DND-41 (cell line): ENCODE measurements around the gene INSM2.

Source experiments
- ATAC-seq: fragments of 200-7000 bp; cut with Tn5 transposase; 3 replicates; pipeline ENCODE4 v1.9.1; 2021; ENCODE audit warnings: low read depth; ENCODE audit not compliant: insufficient read depth
- DNase-seq: peaks from one replicate; pipeline ENCODE4 v3.0.0-alpha.2; 2020
- H2AFZ ChIP-seq: 2 replicates; pipeline ENCODE4 v1.6.0; 2012; ENCODE audit warnings: low read depth, low read length
- H3K27ac ChIP-seq: 2 replicates; pipeline ENCODE4 v1.5.1; 2012; ENCODE audit warnings: low read length, inconsistent platforms
- H3K27me3 ChIP-seq: fragments of 200-600 bp; sonication (generic); 2 replicates; pipeline ENCODE4 v1.6.0; 2012; ENCODE audit warnings: low read length, mild to moderate bottlenecking, inconsistent platforms; ENCODE audit not compliant: insufficient read depth, poor library complexity
- H3K36me3 ChIP-seq: 2 replicates; pipeline ENCODE4 v1.5.1; 2012; ENCODE audit warnings: low read length, inconsistent platforms; ENCODE audit not compliant: insufficient read depth
- H3K4me1 ChIP-seq: 2 replicates; pipeline ENCODE4 v1.5.1; 2012; ENCODE audit warnings: mild to moderate bottlenecking, low read length; ENCODE audit not compliant: insufficient read depth
- H3K4me2 ChIP-seq: 2 replicates; pipeline ENCODE4 v1.6.0; 2012; ENCODE audit warnings: mild to moderate bottlenecking, moderate library complexity, low read length, inconsistent platforms; ENCODE audit not compliant: insufficient read depth
- H3K4me3 ChIP-seq, 2 experiments: fragments of 200-600 bp in 1 of 2; shearing (Covaris generic) in 1 of 2; 2 replicates each; pipeline ENCODE4 v1.5.1; 2012 to 2016; ENCODE audit warnings: inconsistent platforms in 2 of 2, low read length in 2 of 2, mild to moderate bottlenecking in 2 of 2, low read depth in 1 of 2, moderate library complexity in 1 of 2
- H3K79me2 ChIP-seq: 2 replicates; pipeline ENCODE4 v1.6.0; 2012; ENCODE audit warnings: low read length, inconsistent platforms; ENCODE audit not compliant: insufficient read depth
- H3K9ac ChIP-seq: 2 replicates; pipeline ENCODE4 v1.6.0; 2012; ENCODE audit warnings: low read depth, mild to moderate bottlenecking, inconsistent platforms, low read length, moderate library complexity
- H3K9me3 ChIP-seq: 2 replicates; pipeline ENCODE4 v1.5.1; 2012; ENCODE audit warnings: low read length, moderate library complexity, mild to moderate bottlenecking, inconsistent platforms; ENCODE audit not compliant: insufficient read depth, severe bottlenecking
- H4K20me1 ChIP-seq: 2 replicates; pipeline ENCODE4 v1.6.0; 2012; ENCODE audit warnings: low read length; ENCODE audit not compliant: insufficient read depth
- EZH2 ChIP-seq: IDR thresholded peaks from 3 replicates; pipeline ENCODE4 v1.6.1; 2012; ENCODE audit warnings: borderline replicate concordance, low read depth, mild to moderate bottlenecking, moderate library complexity, low read length, inconsistent platforms; ENCODE audit not compliant: severe bottlenecking
- TF ChIP-seq, protein P1 (sequence below): IDR thresholded peaks from 2 replicates; pipeline ENCODE4 v1.5.1; 2012; ENCODE audit warnings: borderline replicate concordance, low read length, moderate library complexity, mild to moderate bottlenecking; ENCODE audit not compliant: poor library complexity, severe bottlenecking; ENCODE audit errors: extremely low read depth

The INSM2 gene

DNA sequence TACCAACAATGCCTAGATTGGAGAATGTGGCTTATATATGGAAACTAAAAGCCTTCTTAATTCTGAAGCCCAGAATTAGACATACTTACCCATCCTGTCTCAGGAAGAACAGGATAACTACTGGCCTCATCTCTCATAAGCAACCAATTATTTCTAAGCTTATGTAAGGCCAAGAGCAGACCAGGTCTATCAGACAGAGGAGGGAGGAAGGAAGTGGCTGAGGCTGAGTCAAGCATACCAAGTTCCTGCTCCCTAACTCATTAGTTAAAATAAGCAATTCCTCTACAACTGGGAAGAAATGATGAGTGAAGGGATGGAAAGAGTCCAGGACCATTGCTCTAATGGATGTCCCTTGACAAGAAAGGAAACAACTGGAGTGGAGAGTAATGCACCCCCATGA, 27.0 kb upstream of the INSM2 start:
- Histone ChIP-seq H3K4me2 (no peak overlapping the region), H3K4me3 (no peak overlapping the region), H3K27ac (no peak overlapping the region), H3K9ac (no peak overlapping the region), H3K4me1 (no peaks in the 10 kb centered on the region), H3K79me2 (no peaks in the 10 kb centered on the region), H2AFZ (no peak overlapping the region), H3K27me3 (peaks cover 2% of the 10 kb centered on the region), H4K20me1 (no peaks in the 10 kb centered on the region), H3K36me3 (no peaks in the 10 kb centered on the region), H3K9me3 (no peaks in the 10 kb centered on the region)
- DNase-seq = no peak
- no peak for ATAC-seq
- no peak for TF ChIP-seq EZH2
- TF ChIP-seq, protein P1, sequence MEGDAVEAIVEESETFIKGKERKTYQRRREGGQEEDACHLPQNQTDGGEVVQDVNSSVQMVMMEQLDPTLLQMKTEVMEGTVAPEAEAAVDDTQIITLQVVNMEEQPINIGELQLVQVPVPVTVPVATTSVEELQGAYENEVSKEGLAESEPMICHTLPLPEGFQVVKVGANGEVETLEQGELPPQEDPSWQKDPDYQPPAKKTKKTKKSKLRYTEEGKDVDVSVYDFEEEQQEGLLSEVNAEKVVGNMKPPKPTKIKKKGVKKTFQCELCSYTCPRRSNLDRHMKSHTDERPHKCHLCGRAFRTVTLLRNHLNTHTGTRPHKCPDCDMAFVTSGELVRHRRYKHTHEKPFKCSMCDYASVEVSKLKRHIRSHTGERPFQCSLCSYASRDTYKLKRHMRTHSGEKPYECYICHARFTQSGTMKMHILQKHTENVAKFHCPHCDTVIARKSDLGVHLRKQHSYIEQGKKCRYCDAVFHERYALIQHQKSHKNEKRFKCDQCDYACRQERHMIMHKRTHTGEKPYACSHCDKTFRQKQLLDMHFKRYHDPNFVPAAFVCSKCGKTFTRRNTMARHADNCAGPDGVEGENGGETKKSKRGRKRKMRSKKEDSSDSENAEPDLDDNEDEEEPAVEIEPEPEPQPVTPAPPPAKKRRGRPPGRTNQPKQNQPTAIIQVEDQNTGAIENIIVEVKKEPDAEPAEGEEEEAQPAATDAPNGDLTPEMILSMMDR = no peak

DNA sequence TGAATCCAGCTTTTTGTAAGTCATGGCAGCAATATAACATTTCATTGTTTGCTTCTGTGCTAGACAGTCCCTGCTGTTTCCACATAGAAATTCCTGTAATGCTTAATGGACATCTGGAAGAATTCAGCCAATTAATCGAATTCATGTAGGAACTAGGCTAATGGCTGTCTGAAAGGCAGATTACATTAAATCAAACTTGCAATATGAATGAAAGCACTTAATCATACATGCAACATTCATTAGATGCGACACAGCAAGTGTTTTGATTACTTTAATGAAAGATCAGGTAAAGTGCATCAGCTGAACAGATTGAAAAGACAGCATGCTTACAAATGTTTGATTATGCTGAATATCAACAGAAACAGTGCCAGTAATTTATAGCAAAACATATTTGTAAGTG, 24.1 kb upstream of the INSM2 start:
- Histone ChIP-seq H3K36me3 (no peaks in the 10 kb centered on the region), H3K27me3 (no peaks in the 10 kb centered on the region), H3K4me2 (no peak overlapping the region), H3K9me3 (no peaks in the 10 kb centered on the region), H3K4me1 (no peaks in the 10 kb centered on the region), H3K27ac (no peak overlapping the region), H3K9ac (no peak overlapping the region), H3K79me2 (no peaks in the 10 kb centered on the region), H3K4me3 (no peak overlapping the region), H2AFZ (no peak overlapping the region), H4K20me1 (no peaks in the 10 kb centered on the region)
- ATAC-seq = no peak
- TF ChIP-seq, protein P1 = no peak
- no peak for TF ChIP-seq EZH2
- DNase-seq = no peak

DNA sequence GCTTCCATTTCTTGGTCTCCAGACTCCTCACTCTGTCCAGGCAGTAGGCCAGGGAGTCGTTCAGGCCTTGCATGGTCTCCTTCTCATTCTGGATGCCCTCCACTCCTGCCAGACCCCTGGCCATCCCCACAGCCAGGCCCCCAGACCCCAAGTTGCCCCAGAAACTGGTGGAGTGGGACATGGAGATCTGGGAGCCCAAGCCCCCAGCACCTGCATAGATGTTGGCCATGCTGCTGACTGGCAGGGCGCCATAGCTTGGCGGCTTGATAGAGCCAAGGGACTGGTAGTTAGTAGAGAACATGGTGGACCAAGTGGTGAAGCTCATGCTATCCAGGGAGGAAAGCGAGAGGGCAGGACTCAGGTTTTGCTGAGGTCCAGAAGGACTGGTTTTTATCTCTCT, 21.2 kb upstream of the INSM2 start:
- Histone ChIP-seq H3K9me3 (no peaks in the 10 kb centered on the region), H4K20me1 (no peaks in the 10 kb centered on the region), H3K9ac (no peak overlapping the region), H3K27ac (no peak overlapping the region), H3K27me3 (no peaks in the 10 kb centered on the region), H3K4me2 (no peak overlapping the region), H2AFZ (no peak overlapping the region), H3K79me2 (no peaks in the 10 kb centered on the region), H3K36me3 (no peaks in the 10 kb centered on the region), H3K4me1 (no peaks in the 10 kb centered on the region), H3K4me3 (no peak overlapping the region)
- no peak for ATAC-seq
- DNase-seq = no peak
- TF ChIP-seq, protein P1 = no peak
- TF ChIP-seq EZH2 = no peak

DNA sequence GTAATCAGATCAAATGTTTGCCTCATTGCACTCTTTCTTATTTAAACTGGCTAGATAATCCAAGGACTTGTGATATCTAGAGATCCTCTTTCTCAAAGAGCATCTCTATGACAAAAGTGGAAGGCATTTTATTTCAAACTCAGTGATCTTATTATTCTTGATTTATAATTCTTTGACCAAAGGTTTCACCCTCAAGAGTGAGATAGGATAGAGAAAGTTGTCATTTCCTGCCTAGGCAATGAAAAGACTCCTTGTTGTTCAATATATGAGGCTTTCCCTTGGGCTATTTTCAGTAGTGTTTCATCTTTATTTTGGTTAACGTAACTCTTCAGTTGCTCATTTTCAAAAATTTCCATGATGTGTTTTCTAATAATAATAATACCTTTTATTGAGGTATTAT, 18.0 kb upstream of the INSM2 start:
- H3K4me3 ChIP-seq = no peak overlapping the region
- H2AFZ ChIP-seq = no peak overlapping the region
- no peak overlapping the region for H3K4me2 ChIP-seq
- TF ChIP-seq, protein P1 = no peak
- TF ChIP-seq EZH2 = no peak
- H3K27ac ChIP-seq = no peak overlapping the region
- H3K36me3 ChIP-seq = no peaks in the 10 kb centered on the region
- no peaks in the 10 kb centered on the region for H4K20me1 ChIP-seq
- H3K9me3 ChIP-seq = no peaks in the 10 kb centered on the region
- no peaks in the 10 kb centered on the region for H3K79me2 ChIP-seq
- no peaks in the 10 kb centered on the region for H3K4me1 ChIP-seq
- no peak for DNase-seq
- H3K27me3 ChIP-seq = no peaks in the 10 kb centered on the region
- H3K9ac ChIP-seq = no peak overlapping the region
- no peak for ATAC-seq
